ENCODE results near the gene CSH2. TPM values are rescaled to one million over a fixed set of nuclear protein-coding genes. Genes with fewer than 3 reads are reported as not detected.
A peak's percentile ranks its signal among the peaks of the same experiment; 100 is the strongest.
"Not testable (repeated sequence)": the region's sequence is repeated elsewhere in the genome, so short reads cannot be mapped to it uniquely, and the experiment has no call there.

Gene CSH2
- polyA plus RNA-seq, 1 donor: 0.20 TPM

- no peak for DNase-seq
Measured at GRCh38 chr17:63855185-63855584, 18.3 kb downstream of the CSH2 start.

- no peak for DNase-seq
Measured at GRCh38 chr17:63854709-63855108, 18.8 kb downstream of the CSH2 start.

- no peak for DNase-seq
Measured at GRCh38 chr17:63853260-63853659, 20.2 kb downstream of the CSH2 start.

GRCh38 chr17:63850401-63850800 lies 23.1 kb downstream of the CSH2 start:
- DNase-seq: no peak

GRCh38 chr17:63848834-63849689 lies 24.4 kb downstream of the CSH2 start:
- peak; percentile 84 for DNase-seq

GRCh38 chr17:63847525-63848249 lies 25.8 kb downstream of the CSH2 start:
- no peak for DNase-seq

GRCh38 chr17:63845509-63845908 lies 28.0 kb downstream of the CSH2 start:
- DNase-seq: no peak

- no peak for DNase-seq
Measured at GRCh38 chr17:63843910-63844677, 29.4 kb downstream of the CSH2 start.

GRCh38 chr17:63843387-63843888 lies 30.0 kb downstream of the CSH2 start:
- DNase-seq: not testable (repeated sequence)

- peak; percentile 98 for DNase-seq
Measured at GRCh38 chr17:63842540-63843386, 30.7 kb downstream of the CSH2 start, which contains the start of gene SMARCD2. TSS of gene SMARCD2 (minus strand) at chr17:63842685. CDS start at chr17:63842674, 11 bp downstream.

- peak; percentile 34 for DNase-seq
Measured at GRCh38 chr17:63842173-63842539, 31.3 kb downstream of the CSH2 start.

- DNase-seq: no peak
Measured at GRCh38 chr17:63841350-63842172, 31.9 kb downstream of the CSH2 start.

- no peak for DNase-seq
Measured at GRCh38 chr17:63840591-63841349, 32.7 kb downstream of the CSH2 start.

- DNase-seq: peak; percentile 55
Measured at GRCh38 chr17:63838631-63839171, 34.8 kb downstream of the CSH2 start.

GRCh38 chr17:63837962-63838600 lies 35.4 kb downstream of the CSH2 start:
- DNase-seq: no peak

- no peak for DNase-seq
Measured at GRCh38 chr17:63837480-63837879, 36.0 kb downstream of the CSH2 start.

- DNase-seq: no peak
Measured at GRCh38 chr17:63836811-63837210, 36.7 kb downstream of the CSH2 start.

GRCh38 chr17:63835167-63835720 lies 38.2 kb downstream of the CSH2 start:
- DNase-seq: no peak
